Measurements from ENCODE around the gene TLE3. TPM values are rescaled to one million over a fixed set of nuclear protein-coding genes. Genes with fewer than 3 reads are reported as not detected.
"Not testable (repeated sequence)": the region's sequence is repeated elsewhere in the genome, so short reads cannot be mapped to it uniquely, and the experiment has no call there.

Gene TLE3
- polyA plus RNA-seq, 1 of the 3 experiments (the other 2 are of a cell fraction) = 14.7 TPM

DNA sequence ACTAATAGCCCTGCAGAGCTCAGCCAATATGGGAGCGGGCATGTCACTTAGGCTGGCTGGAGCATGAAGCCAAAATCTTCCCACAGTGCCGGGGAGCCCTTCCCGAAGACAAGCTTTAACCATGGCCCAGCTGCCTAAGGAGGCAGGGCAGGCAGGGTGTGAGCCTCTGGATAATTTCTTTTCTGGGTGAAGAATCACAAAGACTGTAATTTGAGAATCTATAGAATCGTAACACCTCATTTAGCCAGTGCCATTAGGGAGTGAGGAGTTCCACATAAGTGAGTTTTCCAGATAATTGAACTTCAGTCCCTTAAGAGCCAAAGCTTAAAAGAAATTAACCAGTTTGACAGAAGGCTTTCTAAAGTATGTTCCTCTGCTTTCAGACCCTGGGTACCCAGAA lies 40.2 kb upstream of the TLE3 start:
- ChIA-PET POLR2A (no interaction called here), CTCF (no interaction called here)

GRCh38 chr15:70137021-70137420 lies 39.3 kb upstream of the TLE3 start:
- DNase-seq; H3K4me2 ChIP-seq; POLR2A ChIA-PET; H2AFZ ChIP-seq (ENCODE audit: low read depth); H3K9ac ChIP-seq; H4K20me1 ChIP-seq (ENCODE audit: insufficient read depth); H3K4me1 ChIP-seq (ENCODE audit: control insufficient read depth in 1 of 2, insufficient read depth in 2 of 2, low read depth in 1 of 2, low read length in 1 of 2); H3K4me3 ChIP-seq (ENCODE audit: low read depth in 2 of 2, low read length in 1 of 2); CTCF ChIA-PET; H3K9me2 ChIP-seq; H3K36me3 ChIP-seq (replicated peaks in 1 of 2; ENCODE audit: control insufficient read depth in 1 of 2, insufficient read depth in 2 of 2, low read length in 1 of 2); H3F3A ChIP-seq (replicated peaks; ENCODE audit: insufficient read depth); H3K27ac ChIP-seq (ENCODE audit: low read depth in 2 of 2, low read length in 1 of 2); H3K27me3 ChIP-seq (ENCODE audit: insufficient read depth); H3K79me2 ChIP-seq (ENCODE audit: insufficient read depth); H3K9me3 ChIP-seq: not testable (repeated sequence)
- 96% methylated on average over 1 of the region's 1 CpG for WGBS (ENCODE audit: low lambda C conversion rate)

More for the DNA sequence above, 40.2 kb upstream of the TLE3 start:
- no peak for TF ChIP-seq IRF3 (IDR thresholded peaks at IDR 0.05; ENCODE audit: low read depth, low read length)
- no peak for TF ChIP-seq JUND (IDR thresholded peaks at IDR 0.05)
- no peak for TF ChIP-seq EZH2phosphoT487 (IDR thresholded peaks at IDR 0.05; ENCODE audit: borderline replicate concordance, low read depth)
- no peak for TF ChIP-seq FOXM1 (IDR thresholded peaks at IDR 0.05; ENCODE audit: low read depth)
- no peak for TF ChIP-seq TCF12 (IDR thresholded peaks at IDR 0.05)
- TF ChIP-seq GABPA (IDR thresholded peaks at IDR 0.05; ENCODE audit: low read depth) = no peak
- TF ChIP-seq RAD21 (IDR thresholded peaks at IDR 0.05; ENCODE audit: low read length) = no peak
- TF ChIP-seq TAF1 (IDR thresholded peaks at IDR 0.05; ENCODE audit: borderline replicate concordance, low read depth, low read length) = no peak
- TF ChIP-seq FOXJ3 (CRISPR knock-in tag; IDR thresholded peaks at IDR 0.05) = no peak
- TF ChIP-seq, protein P1, sequence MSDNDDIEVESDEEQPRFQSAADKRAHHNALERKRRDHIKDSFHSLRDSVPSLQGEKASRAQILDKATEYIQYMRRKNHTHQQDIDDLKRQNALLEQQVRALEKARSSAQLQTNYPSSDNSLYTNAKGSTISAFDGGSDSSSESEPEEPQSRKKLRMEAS (IDR thresholded peaks at IDR 0.05; ENCODE audit: low read depth) = no peak
- no peak for TF ChIP-seq SMC3 (IDR thresholded peaks at IDR 0.05; ENCODE audit: low read depth, low read length)
- no peak for TF ChIP-seq EP300 (IDR thresholded peaks at IDR 0.05; ENCODE audit: borderline replicate concordance in 1 of 2, low read depth in 1 of 2, low read length in 1 of 2)
- no peak for TF ChIP-seq PBX3 (IDR thresholded peaks at IDR 0.05)
- no peak for TF ChIP-seq NFIC (IDR thresholded peaks at IDR 0.05; ENCODE audit: borderline replicate concordance)
- no peak for TF ChIP-seq ELF1 (IDR thresholded peaks at IDR 0.05)
- no peak for TF ChIP-seq CHD2 (IDR thresholded peaks at IDR 0.05; ENCODE audit: low read length, partially characterized antibody)
- no peaks in the 10 kb centered on the region for H3K79me2 ChIP-seq (ENCODE audit: insufficient read depth)
- H3K36me3 ChIP-seq (replicated peaks in 1 of 2; ENCODE audit: control insufficient read depth in 1 of 2, insufficient read depth in 2 of 2, low read length in 1 of 2) = no peaks in the 10 kb centered on the region
- H3K27me3 ChIP-seq (ENCODE audit: insufficient read depth) = no peaks in the 10 kb centered on the region
- no peak overlapping the region for H3K9ac ChIP-seq
- H3K4me2 ChIP-seq = no peak overlapping the region
- H3K27ac ChIP-seq (ENCODE audit: low read depth in 2 of 2, low read length in 1 of 2) = no peak overlapping the region
- H3F3A ChIP-seq (replicated peaks; ENCODE audit: insufficient read depth) = no peaks in the 10 kb centered on the region
- WGBS (ENCODE audit: low lambda C conversion rate) = 88% methylated on average over 2 of the region's 4 CpGs
- H3K9me3 ChIP-seq = no peaks in the 10 kb centered on the region
- no peak for DNase-seq
- H3K4me1 ChIP-seq (ENCODE audit: control insufficient read depth in 1 of 2, insufficient read depth in 2 of 2, low read depth in 1 of 2, low read length in 1 of 2) = peaks cover 0 to 4% of the 10 kb centered on the region in 2 experiments; a peak in 2 of 4 replicates
- H3K9me2 ChIP-seq = no peaks in the 10 kb centered on the region
- no peak overlapping the region for H2AFZ ChIP-seq (ENCODE audit: low read depth)
- H3K4me3 ChIP-seq (ENCODE audit: low read depth in 2 of 2, low read length in 1 of 2) = no peak overlapping the region
- H4K20me1 ChIP-seq (ENCODE audit: insufficient read depth) = no peaks in the 10 kb centered on the region
